Keratinocyte (primary cell): ENCODE results near the gene AOPEP. TPM values are rescaled to one million over a fixed set of nuclear protein-coding genes. Genes with fewer than 3 reads are reported as not detected.

Source experiments
- DNase-seq: peaks from one replicate; pipeline ENCODE4 v3.0.0-alpha.2; 2011; ENCODE audit warnings: low read depth, missing footprints, low spot score
- FAIRE-seq: peaks from 2 replicates; lab custom pipeline; 2011; peaks lifted over from hg19 to GRCh38; lab: Jason Lieb, UNC
- H2AFZ ChIP-seq: 2 replicates; pipeline ENCODE4 v1.6.0; 2012; ENCODE audit warnings: low read length, control low read depth, inconsistent platforms; ENCODE audit not compliant: control insufficient read depth
- H3K27ac ChIP-seq: 2 replicates; pipeline ENCODE4 v1.5.1; 2011; ENCODE audit warnings: low read length; ENCODE audit not compliant: control insufficient read depth, insufficient read depth
- H3K27me3 ChIP-seq: 3 replicates; pipeline ENCODE4 v1.6.0; 2011; ENCODE audit warnings: low read length; ENCODE audit not compliant: control insufficient read depth, insufficient read depth; ENCODE audit errors: extremely low read depth
- H3K36me3 ChIP-seq, 2 experiments: 2 replicates in 1 of 2; 3 replicates in 1 of 2; pipeline ENCODE4 v1.5.1; 2011; ENCODE audit warnings: low read length in 2 of 2, mild to moderate bottlenecking in 1 of 2; ENCODE audit not compliant: control insufficient read depth in 2 of 2, insufficient read depth in 2 of 2; ENCODE audit errors: extremely low read depth in 1 of 2
- H3K4me1 ChIP-seq: 3 replicates; pipeline ENCODE4 v1.5.1; 2011; ENCODE audit warnings: low read length; ENCODE audit not compliant: control insufficient read depth, insufficient read depth; ENCODE audit errors: extremely low read depth
- H3K4me2 ChIP-seq: 3 replicates; pipeline ENCODE4 v1.6.0; 2011; ENCODE audit warnings: low read depth, low read length; ENCODE audit not compliant: control insufficient read depth, insufficient read depth; ENCODE audit errors: extremely low read depth
- H3K4me3 ChIP-seq, 3 experiments: fragments of 200-600 bp in 1 of 3; sonication (generic) in 1 of 3; 2 replicates in 2 of 3; 3 replicates in 1 of 3; pipeline ENCODE4 v1.5.1; 2011 to 2016; ENCODE audit warnings: low read length in 3 of 3, mild to moderate bottlenecking in 3 of 3, control low read depth in 2 of 3, inconsistent platforms in 1 of 3, low read depth in 1 of 3, mixed read lengths in 1 of 3, mixed run types in 1 of 3, moderate library complexity in 1 of 3; ENCODE audit not compliant: control insufficient read depth in 2 of 3, insufficient read depth in 2 of 3; ENCODE audit errors: extremely low read depth in 1 of 3
- H3K79me2 ChIP-seq: 2 replicates; pipeline ENCODE4 v1.6.0; 2012; ENCODE audit warnings: low read length; ENCODE audit not compliant: control insufficient read depth, insufficient read depth
- H3K9ac ChIP-seq: 3 replicates; pipeline ENCODE4 v1.6.0; 2011; ENCODE audit warnings: low read length; ENCODE audit not compliant: control insufficient read depth, insufficient read depth; ENCODE audit errors: extremely low read depth
- H3K9me1 ChIP-seq: 3 replicates; pipeline ENCODE4 v1.6.0; 2011; ENCODE audit warnings: low read length; ENCODE audit not compliant: control insufficient read depth, insufficient read depth; ENCODE audit errors: extremely low read depth
- H3K9me3 ChIP-seq: 2 replicates; pipeline ENCODE4 v1.5.1; 2012; ENCODE audit warnings: low read depth, low read length; ENCODE audit not compliant: control insufficient read depth
- H4K20me1 ChIP-seq: 3 replicates; pipeline ENCODE4 v1.6.0; 2011; ENCODE audit warnings: low read length; ENCODE audit not compliant: control insufficient read depth, insufficient read depth; ENCODE audit errors: extremely low read depth
- EZH2 ChIP-seq: IDR thresholded peaks from one replicate; pipeline ENCODE4 v1.6.1; 2012; ENCODE audit warnings: inconsistent platforms, mild to moderate bottlenecking, low read length, moderate library complexity
- dilution Hi-C: fragments of 300-500 bp; cut with MboI; formaldehyde crosslinking; loops from one replicate; pipeline ENCODE4 v1.7.0; 2020; ENCODE audit warnings: low sequenced_read_pairs; ENCODE audit not compliant: extremely low pct_ligation_motif_present
- polyA plus RNA-seq, 5 experiments: library from polyadenylated mRNA; depleted of rRNA in 3 of 5; stranded (reverse) in 3 of 5; stranded (forward) in 1 of 5; unstranded in 1 of 5; fragments of >200 nt; gene quantifications; 1 replicate in 1 of 5; 2 replicates in 3 of 5; 3 replicates in 1 of 5; pipeline versions ENCODE4 v1.2.1 to v1.2.3, GENCODE V29; 2011 to 2012; ENCODE audit warnings: missing spikeins in 2 of 5, low read depth in 1 of 5, low replicate concordance in 1 of 5
- TF ChIP-seq, protein P1 (sequence below), 3 experiments: IDR thresholded peaks in 1 of 3; conservative IDR thresholded peaks in 1 of 3; optimal IDR thresholded peaks in 1 of 3; 2 replicates in 2 of 3; 3 replicates in 1 of 3; pipeline versions ENCODE3 to v1.5.1; 2011; ENCODE audit warnings: low read length in 3 of 3, mild to moderate bottlenecking in 3 of 3, moderate library complexity in 2 of 3, control low read depth in 1 of 3, inconsistent platforms in 1 of 3; ENCODE audit not compliant: insufficient read depth in 2 of 3; ENCODE audit errors: extremely low read depth in 1 of 3

The AOPEP gene
- polyA plus RNA-seq, 1 donor (not counting 4 experiments of a cell fraction or from before 2014, with no cell fraction given), result 27.0 TPM

DNA sequence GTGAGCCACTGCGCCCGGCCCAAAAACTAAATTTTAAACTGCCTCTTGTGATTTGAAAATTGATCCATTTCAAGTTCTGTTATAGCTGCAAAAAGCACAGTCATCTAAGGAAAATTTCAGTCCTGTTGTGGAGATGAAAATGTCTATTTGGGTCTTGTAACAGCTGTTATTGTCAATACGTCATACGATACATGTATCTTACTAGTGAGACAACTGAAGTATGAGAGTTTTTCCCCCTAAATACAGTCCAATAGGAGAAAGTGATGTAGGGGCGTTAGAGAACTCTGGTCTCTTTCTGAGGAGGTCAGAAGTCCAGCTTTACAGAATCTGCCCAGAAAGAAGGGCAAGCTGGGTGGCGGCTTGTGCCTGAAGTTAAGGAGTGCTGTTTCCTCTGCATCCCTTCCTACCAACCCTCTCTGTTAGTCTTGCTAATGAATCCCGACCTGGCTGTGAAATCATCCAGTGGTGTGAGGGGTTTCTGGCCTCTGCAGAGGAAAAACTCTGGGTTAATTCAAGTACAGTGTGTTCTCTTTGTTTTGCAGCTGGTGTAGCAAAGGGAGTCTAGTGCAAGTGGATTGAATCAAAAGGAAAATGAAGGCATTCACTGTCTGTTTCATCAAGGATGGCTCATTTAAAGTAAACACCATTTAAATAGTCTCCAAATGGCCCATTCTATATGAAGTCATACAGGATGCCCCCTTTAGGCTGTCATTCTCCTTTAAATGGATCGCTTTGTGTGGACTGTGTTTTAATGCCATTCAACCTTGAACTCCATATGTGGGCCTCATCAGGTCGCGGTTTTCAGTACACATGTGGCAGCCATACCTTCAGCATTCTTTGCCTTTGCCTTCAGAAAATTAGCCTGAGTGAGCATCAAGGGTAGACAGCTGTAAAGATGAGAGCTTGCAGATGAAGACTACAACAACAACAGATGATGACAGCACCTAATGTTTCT is 59.0 kb downstream of the AOPEP start:
- H3K36me3 ChIP-seq, result no peaks in the 10 kb centered on the region
- H3K79me2 ChIP-seq, result no peaks in the 10 kb centered on the region
- no peak overlapping the region for H2AFZ ChIP-seq
- H3K4me2 ChIP-seq, result no peak overlapping the region
- DNase-seq (no peak), FAIRE-seq (no peak)
- dilution Hi-C loops, result no loop called here
- H3K9me3 ChIP-seq, result no peaks in the 10 kb centered on the region
- H3K9ac ChIP-seq, result no peak overlapping the region
- TF ChIP-seq, protein P1, sequence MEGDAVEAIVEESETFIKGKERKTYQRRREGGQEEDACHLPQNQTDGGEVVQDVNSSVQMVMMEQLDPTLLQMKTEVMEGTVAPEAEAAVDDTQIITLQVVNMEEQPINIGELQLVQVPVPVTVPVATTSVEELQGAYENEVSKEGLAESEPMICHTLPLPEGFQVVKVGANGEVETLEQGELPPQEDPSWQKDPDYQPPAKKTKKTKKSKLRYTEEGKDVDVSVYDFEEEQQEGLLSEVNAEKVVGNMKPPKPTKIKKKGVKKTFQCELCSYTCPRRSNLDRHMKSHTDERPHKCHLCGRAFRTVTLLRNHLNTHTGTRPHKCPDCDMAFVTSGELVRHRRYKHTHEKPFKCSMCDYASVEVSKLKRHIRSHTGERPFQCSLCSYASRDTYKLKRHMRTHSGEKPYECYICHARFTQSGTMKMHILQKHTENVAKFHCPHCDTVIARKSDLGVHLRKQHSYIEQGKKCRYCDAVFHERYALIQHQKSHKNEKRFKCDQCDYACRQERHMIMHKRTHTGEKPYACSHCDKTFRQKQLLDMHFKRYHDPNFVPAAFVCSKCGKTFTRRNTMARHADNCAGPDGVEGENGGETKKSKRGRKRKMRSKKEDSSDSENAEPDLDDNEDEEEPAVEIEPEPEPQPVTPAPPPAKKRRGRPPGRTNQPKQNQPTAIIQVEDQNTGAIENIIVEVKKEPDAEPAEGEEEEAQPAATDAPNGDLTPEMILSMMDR (optimal IDR thresholded peaks at IDR 0.05 in 1 of 3, IDR thresholded peaks at IDR 0.05 in 1 of 3, conservative IDR thresholded peaks at IDR 0.05 in 1 of 3; ENCODE audit: extremely low read depth in 1 of 3, insufficient read depth in 2 of 3, low read length in 3 of 3), result no peak
- TF ChIP-seq EZH2, result no peak
- no peaks in the 10 kb centered on the region for H4K20me1 ChIP-seq
- no peak overlapping the region for H3K27ac ChIP-seq
- no peaks in the 10 kb centered on the region for H3K9me1 ChIP-seq
- H3K4me3 ChIP-seq, result no peak overlapping the region
- no peaks in the 10 kb centered on the region for H3K27me3 ChIP-seq
- H3K4me1 ChIP-seq, result peaks cover 27% of the 10 kb centered on the region

DNA sequence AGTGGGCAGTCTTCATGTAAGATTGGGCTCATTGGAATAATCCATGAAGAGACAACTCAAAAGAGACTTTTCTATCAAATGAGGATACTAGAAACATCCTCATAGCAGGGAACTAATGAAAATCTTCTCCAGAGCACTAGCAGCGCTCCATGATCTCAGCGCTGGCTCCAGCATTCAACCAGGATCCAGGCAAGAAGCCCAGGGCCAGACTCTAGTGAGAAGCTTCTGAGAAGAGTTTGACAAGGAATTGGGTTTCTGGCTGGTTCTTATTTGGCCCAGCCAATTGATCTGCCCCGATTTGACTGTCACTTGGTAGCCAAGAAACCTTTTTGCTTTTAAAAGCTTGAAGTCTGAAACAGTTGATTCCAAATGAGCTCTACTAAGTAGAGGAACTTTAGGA is 60.1 kb downstream of the AOPEP start:
- H3K4me2 ChIP-seq, result peak overlapping the region; percentile 75
- peak overlapping the region; percentile 45 for H3K27ac ChIP-seq
- no peak overlapping the region for H3K4me3 ChIP-seq
- no peaks in the 10 kb centered on the region for H3K36me3 ChIP-seq
- dilution Hi-C loops, result no loop called here
- no peaks in the 10 kb centered on the region for H3K9me3 ChIP-seq
- TF ChIP-seq, protein P1 (optimal IDR thresholded peaks at IDR 0.05 in 1 of 3, IDR thresholded peaks at IDR 0.05 in 1 of 3, conservative IDR thresholded peaks at IDR 0.05 in 1 of 3; ENCODE audit: extremely low read depth in 1 of 3, insufficient read depth in 2 of 3, low read length in 3 of 3), result no peak
- no peak for TF ChIP-seq EZH2
- H3K79me2 ChIP-seq, result no peaks in the 10 kb centered on the region
- no peak overlapping the region for H2AFZ ChIP-seq
- DNase-seq (no peak), FAIRE-seq (no peak)
- H3K9ac ChIP-seq, result no peak overlapping the region
- no peaks in the 10 kb centered on the region for H3K27me3 ChIP-seq
- peaks cover 25% of the 10 kb centered on the region for H3K4me1 ChIP-seq
- H3K9me1 ChIP-seq, result no peaks in the 10 kb centered on the region
- H4K20me1 ChIP-seq, result no peaks in the 10 kb centered on the region
